GM18519 (cell line): ENCODE results near the gene ADGRV1.
"Not testable (repeated sequence)": the region's sequence is repeated elsewhere in the genome, so short reads cannot be mapped to it uniquely, and the experiment has no call there.

Experiments
- ATAC-seq: cut with Tn5 transposase; IDR thresholded peaks from one replicate; pipeline ENCODE4 v1.9.1; 2021; ENCODE audit warnings: mild to moderate bottlenecking, moderate library complexity; ENCODE audit not compliant: unreplicated experiment, low FRiP score

Gene ADGRV1

GRCh38 chr5:91042936-91043255 lies 484.3 kb downstream of the ADGRV1 start:
- ATAC-seq, result no peak

GRCh38 chr5:91048073-91048472 lies 489.5 kb downstream of the ADGRV1 start:
- ATAC-seq, result no peak

- ATAC-seq, result no peak
Observed at GRCh38 chr5:91049112-91049511, 490.5 kb downstream of the ADGRV1 start.

GRCh38 chr5:91049800-91050199 lies 491.2 kb downstream of the ADGRV1 start:
- ATAC-seq, result no peak

- not testable (repeated sequence) for ATAC-seq
Observed at GRCh38 chr5:91052411-91052810, 493.8 kb downstream of the ADGRV1 start.

- ATAC-seq, result no peak
Observed at GRCh38 chr5:91052977-91053740, 494.6 kb downstream of the ADGRV1 start.

- no peak for ATAC-seq
Observed at GRCh38 chr5:91053741-91054025, 495.1 kb downstream of the ADGRV1 start.

- no peak for ATAC-seq
Observed at GRCh38 chr5:91058155-91058554, 499.6 kb downstream of the ADGRV1 start.

- ATAC-seq, result no peak
Observed at GRCh38 chr5:91058575-91058974, 500.0 kb downstream of the ADGRV1 start.

- ATAC-seq, result peak; percentile 94
Observed at GRCh38 chr5:91059409-91059808, 500.8 kb downstream of the ADGRV1 start.

GRCh38 chr5:91061094-91061493 lies 502.5 kb downstream of the ADGRV1 start:
- no peak for ATAC-seq

GRCh38 chr5:91061946-91062562 lies 503.5 kb downstream of the ADGRV1 start:
- no peak for ATAC-seq

GRCh38 chr5:91063098-91063690 lies 504.6 kb downstream of the ADGRV1 start:
- ATAC-seq, result not testable (repeated sequence)

- no peak for ATAC-seq
Observed at GRCh38 chr5:91065496-91065895, 506.9 kb downstream of the ADGRV1 start.

- ATAC-seq, result no peak
Observed at GRCh38 chr5:91069364-91069763, 510.8 kb downstream of the ADGRV1 start.

GRCh38 chr5:91070761-91071550 lies 512.4 kb downstream of the ADGRV1 start:
- no peak for ATAC-seq

GRCh38 chr5:91072881-91073280 lies 514.3 kb downstream of the ADGRV1 start:
- ATAC-seq, result no peak

GRCh38 chr5:91074615-91075014 lies 516.0 kb downstream of the ADGRV1 start:
- ATAC-seq, result no peak

- no peak for ATAC-seq
Observed at GRCh38 chr5:91076138-91076537, 517.5 kb downstream of the ADGRV1 start.

- no peak for ATAC-seq
Observed at GRCh38 chr5:91077623-91078022, 519.0 kb downstream of the ADGRV1 start.

GRCh38 chr5:91079037-91079436 lies 520.4 kb downstream of the ADGRV1 start:
- no peak for ATAC-seq
